Measurements from ENCODE around the gene PCNA. TPM values are rescaled to one million over a fixed set of nuclear protein-coding genes. Genes with fewer than 3 reads are reported as not detected.

Gene PCNA
- total and polyA plus RNA-seq, 2 experiments from 2014 or later = 353 to 428 TPM

GRCh38 chr20:5069141-5069806 is 50.5 kb downstream of the PCNA start:
- Histone ChIP-seq H3K79me2 (replicated peaks; ENCODE audit: insufficient read depth) (no peaks in the 10 kb centered on the region), H3K4me1 (ENCODE audit: insufficient read depth) (no peaks in the 10 kb centered on the region), H3K4me2 (no peak overlapping the region), H3K9me2 (ENCODE audit: insufficient read depth) (no peaks in the 10 kb centered on the region), H4K20me1 (replicated peaks; ENCODE audit: insufficient read depth) (no peaks in the 10 kb centered on the region), H3K27ac (ENCODE audit: low read depth) (no peak overlapping the region), H3F3A (replicated peaks; ENCODE audit: low read depth) (no peaks in the 10 kb centered on the region), H2AFZ (no peak overlapping the region), H3K36me3 (ENCODE audit: insufficient read depth) (no peaks in the 10 kb centered on the region), H3K27me3 (ENCODE audit: insufficient read depth) (no peaks in the 10 kb centered on the region), H3K4me3 (no peak overlapping the region)
- H3K27ac Mint-ChIP-seq = no peak overlapping the region
- H3K4me1 Mint-ChIP-seq = peaks cover 15% of the 10 kb centered on the region
- peaks cover 5% of the 10 kb centered on the region for H3K27me3 Mint-ChIP-seq (ENCODE audit: insufficient read depth, low read depth, poor library complexity)
- no peaks in the 10 kb centered on the region for H3K9me3 Mint-ChIP-seq
- ATAC-seq (no peak), DNase-seq (ENCODE audit: low spot score) (no peak)
- H3K4me3 Mint-ChIP-seq = no peak overlapping the region
- H3K36me3 Mint-ChIP-seq (ENCODE audit: low read depth) = no peaks in the 10 kb centered on the region
- TF ChIP-seq STAT1 (IDR thresholded peaks at IDR 0.05; ENCODE audit: unreplicated experiment) = no peak
- no peak for TF ChIP-seq ZNF331 (CRISPR knock-in tag; IDR thresholded peaks at IDR 0.05; ENCODE audit: low read depth)
- TF ChIP-seq CREB1 (CRISPR knock-in tag; IDR thresholded peaks at IDR 0.05; ENCODE audit: low read depth) = no peak
- TF ChIP-seq CTCF (conservative IDR thresholded peaks at IDR 0.05; ENCODE audit: low read depth in 2 of 2) = no peak
- no peak for TF ChIP-seq EZH2phosphoT487 (IDR thresholded peaks at IDR 0.05; ENCODE audit: unreplicated experiment)
- no peak for TF ChIP-seq NANOG (IDR thresholded peaks at IDR 0.05; ENCODE audit: borderline replicate concordance)
- TF ChIP-seq ZNF114 (CRISPR knock-in tag; IDR thresholded peaks at IDR 0.05) = no peak
- TF ChIP-seq REST (IDR thresholded peaks at IDR 0.05; ENCODE audit: unreplicated experiment) = no peak
- TF ChIP-seq JUNB (IDR thresholded peaks at IDR 0.05; ENCODE audit: unreplicated experiment) = no peak
- TF ChIP-seq ZNF462 (CRISPR knock-in tag; IDR thresholded peaks at IDR 0.05) = no peak
- TF ChIP-seq EZH2 (IDR thresholded peaks at IDR 0.05; ENCODE audit: low read depth, unreplicated experiment) = no peak
- TF ChIP-seq POLR2AphosphoS5 (IDR thresholded peaks at IDR 0.05; ENCODE audit: low read depth) = no peak
- no peak for TF ChIP-seq ETS1 (IDR thresholded peaks at IDR 0.05)
